Esophagus (tissue), 2 donors: ENCODE measurements around the gene RABGAP1L. TPM values are rescaled to one million over a fixed set of nuclear protein-coding genes. Genes with fewer than 3 reads are reported as not detected.
"Not testable (repeated sequence)": the region's sequence is repeated elsewhere in the genome, so short reads cannot be mapped to it uniquely, and the experiment has no call there.

Source experiments
- H3K27ac ChIP-seq, 2 donors: one replicate each; pipeline ENCODE4 v1.5.1; 2013; ENCODE audit warnings: low read depth in 2 of 2, mild to moderate bottlenecking in 2 of 2, inconsistent platforms in 1 of 2, low read length in 1 of 2, moderate library complexity in 1 of 2
- H3K27me3 ChIP-seq, 2 donors: one replicate each; pipeline ENCODE4 v1.6.1; 2013; ENCODE audit warnings: low read length in 2 of 2, control low read depth in 1 of 2, mild to moderate bottlenecking in 1 of 2; ENCODE audit not compliant: insufficient read depth in 2 of 2, control insufficient read depth in 1 of 2
- H3K36me3 ChIP-seq, 2 donors: one replicate each; pipeline ENCODE4 v1.6.1; 2013; ENCODE audit warnings: low read length in 1 of 2; ENCODE audit not compliant: control insufficient read depth in 2 of 2, insufficient read depth in 2 of 2
- H3K4me1 ChIP-seq, 2 donors: one replicate each; pipeline ENCODE4 v1.6.1; 2013; ENCODE audit warnings: low read length in 1 of 2; ENCODE audit not compliant: control insufficient read depth in 2 of 2, insufficient read depth in 2 of 2
- H3K4me3 ChIP-seq, 2 donors: one replicate each; pipeline ENCODE4 v1.5.1; 2013; ENCODE audit warnings: low read length in 2 of 2, mild to moderate bottlenecking in 2 of 2, low read depth in 1 of 2, moderate library complexity in 1 of 2
- H3K9me3 ChIP-seq, 2 donors: one replicate each; pipeline ENCODE4 v1.6.1; 2013; ENCODE audit warnings: mild to moderate bottlenecking in 2 of 2, low read depth in 1 of 2, low read length in 1 of 2, moderate library complexity in 1 of 2; ENCODE audit not compliant: control insufficient read depth in 2 of 2, insufficient read depth in 1 of 2
- WGBS, 2 donors: extraction: QIAGEN DNeasy Blood & Tissue Kit; methylation state at CpG; one replicate each; pipeline ENCODE4 v1.1.7; 2013; 5-methylcytosine and 5-hydroxymethylcytosine counted together
- polyA plus RNA-seq, 2 donors: library from polyadenylated mRNA; stranded (reverse); fragments of 200-250 nt; gene quantifications; one replicate each; pipeline ENCODE4 v1.2.3, GENCODE V29; 2013
- donor health status: healthy with polysubstance abuse.
- donor health status: Bipolar disorder and iron deficiency.

RABGAP1L gene
- polyA plus RNA-seq, 2 donors, result 9.2 to 13.0 TPM

GRCh38 chr1:174812016-174812415 is 652.7 kb downstream of the RABGAP1L start:
- no peaks in the 10 kb centered on the region for H3K9me3 ChIP-seq
- H3K4me3 ChIP-seq, result no peak overlapping the region
- H3K27me3 ChIP-seq, result no peaks in the 10 kb centered on the region

DNA sequence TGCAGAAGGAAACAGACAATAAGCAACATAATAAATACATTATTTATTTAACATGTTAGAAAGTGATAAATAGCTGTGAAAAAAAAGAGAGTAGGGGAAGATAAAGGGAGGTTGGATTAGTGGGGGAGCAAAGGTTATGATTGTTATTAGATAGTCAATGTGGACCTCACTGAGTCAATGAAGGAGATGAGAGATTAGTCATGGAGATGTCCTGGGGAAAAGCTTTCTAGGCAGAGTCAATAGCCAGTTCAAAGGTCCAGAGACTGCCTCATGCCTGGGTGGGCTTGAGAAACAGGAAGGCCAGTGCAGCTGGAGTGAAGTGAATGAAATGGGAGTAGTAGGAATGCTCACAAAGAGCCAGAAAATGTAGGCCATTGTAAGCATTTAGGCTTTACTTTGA is 653.3 kb downstream of the RABGAP1L start:
- Histone ChIP-seq H3K36me3 (no peaks in the 10 kb centered on the region), H3K27me3 (no peaks in the 10 kb centered on the region), H3K9me3 (no peaks in the 10 kb centered on the region), H3K4me3 (no peak overlapping the region), H3K27ac (no peak overlapping the region), H3K4me1 (no peaks in the 10 kb centered on the region)

More at GRCh38 chr1:174812016-174812415, 652.7 kb downstream of the RABGAP1L start:
- Histone ChIP-seq H3K36me3 (no peaks in the 10 kb centered on the region), H3K27ac (no peak overlapping the region), H3K4me1 (no peaks in the 10 kb centered on the region)

DNA sequence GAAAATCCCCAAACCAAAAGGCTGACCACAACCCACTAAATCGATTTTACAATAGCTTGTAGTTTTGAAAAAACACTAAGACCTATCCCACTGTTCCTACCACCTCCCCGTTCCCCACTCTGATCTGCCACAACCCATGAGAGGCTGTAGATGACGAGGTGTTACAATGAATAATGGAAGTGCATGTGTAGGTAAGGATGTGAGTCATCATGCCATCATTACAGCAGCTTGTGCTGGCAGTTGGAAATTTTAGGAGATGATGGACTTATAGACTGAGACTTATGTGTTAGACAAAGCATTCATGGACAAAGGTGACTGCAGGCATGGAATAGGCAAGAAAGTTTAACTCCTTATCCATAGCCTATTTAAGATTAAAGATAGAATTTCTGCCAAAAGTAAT is 655.7 kb downstream of the RABGAP1L start:
- Histone ChIP-seq H3K4me3 (no peak overlapping the region), H3K27ac (no peak overlapping the region), H3K27me3 (no peaks in the 10 kb centered on the region), H3K36me3 (no peaks in the 10 kb centered on the region), H3K9me3 (no peaks in the 10 kb centered on the region), H3K4me1 (no peaks in the 10 kb centered on the region)
- WGBS, 2 donors, result 53 to 65% methylated on average over 3 of the region's 3 CpGs

- H3K4me3 ChIP-seq, result no peak overlapping the region
- H3K36me3 ChIP-seq, result no peaks in the 10 kb centered on the region
- H3K27me3 ChIP-seq, result no peaks in the 10 kb centered on the region
- H3K4me1 ChIP-seq, result no peaks in the 10 kb centered on the region
- H3K9me3 ChIP-seq, result no peaks in the 10 kb centered on the region
- no peak overlapping the region for H3K27ac ChIP-seq
Measured at GRCh38 chr1:174815474-174815908, 656.2 kb downstream of the RABGAP1L start.

DNA sequence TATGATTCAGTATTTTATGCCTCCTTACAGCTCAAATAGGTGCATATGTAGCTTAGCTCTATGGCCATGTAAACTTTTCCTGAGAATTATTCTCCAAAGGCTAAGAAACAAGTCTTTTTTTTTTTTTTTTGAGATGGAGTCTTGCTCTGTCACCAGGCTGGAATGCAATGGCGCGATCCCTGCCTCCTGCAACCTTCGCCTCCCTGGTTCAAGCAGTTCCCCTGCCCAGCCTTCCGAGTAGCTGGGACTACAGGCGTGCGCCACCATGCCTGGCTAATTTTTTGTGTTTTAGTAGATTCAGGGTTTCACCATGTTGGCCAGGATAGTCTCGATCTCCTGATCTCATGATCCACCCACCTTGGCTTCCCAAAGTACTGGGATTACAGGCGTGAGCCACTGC is 657.3 kb downstream of the RABGAP1L start:
- H3K4me1 ChIP-seq, H3K27me3 ChIP-seq, H3K4me3 ChIP-seq, H3K9me3 ChIP-seq, H3K27ac ChIP-seq, H3K36me3 ChIP-seq: not testable (repeated sequence)
- 95 to 97% methylated on average over 8 of the region's 8 CpGs for WGBS, 2 donors

GRCh38 chr1:174818014-174818616 is 658.8 kb downstream of the RABGAP1L start:
- 67 to 84% methylated on average over 4 of the region's 4 CpGs for WGBS, 2 donors
- Histone ChIP-seq H3K4me3 (no peak overlapping the region), H3K36me3 (no peaks in the 10 kb centered on the region), H3K4me1 (no peaks in the 10 kb centered on the region), H3K27me3 (no peaks in the 10 kb centered on the region), H3K9me3 (no peaks in the 10 kb centered on the region), H3K27ac (no peak overlapping the region)

DNA sequence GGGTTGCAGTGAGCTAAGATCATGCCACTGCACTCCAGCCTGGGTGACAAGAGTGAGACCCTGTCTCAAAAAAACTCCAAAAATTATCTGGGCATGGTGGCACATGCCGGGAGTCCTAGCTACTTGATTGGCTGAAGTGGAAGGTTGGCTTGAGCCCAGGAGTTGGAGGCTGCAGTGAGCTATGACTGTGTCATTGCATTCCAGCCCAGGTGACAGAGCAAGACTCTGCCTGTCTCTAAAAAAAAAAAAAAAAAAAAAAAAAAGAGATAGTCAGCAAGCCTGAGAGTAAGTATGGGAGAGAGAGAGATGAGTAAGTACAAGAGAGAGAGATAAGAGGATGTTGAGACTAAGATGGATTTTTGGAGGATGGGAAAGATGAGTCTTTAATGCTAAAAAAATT is 659.6 kb downstream of the RABGAP1L start:
- Histone ChIP-seq H3K27ac (no peak overlapping the region), H3K27me3 (no peaks in the 10 kb centered on the region), H3K36me3 (no peaks in the 10 kb centered on the region)

DNA sequence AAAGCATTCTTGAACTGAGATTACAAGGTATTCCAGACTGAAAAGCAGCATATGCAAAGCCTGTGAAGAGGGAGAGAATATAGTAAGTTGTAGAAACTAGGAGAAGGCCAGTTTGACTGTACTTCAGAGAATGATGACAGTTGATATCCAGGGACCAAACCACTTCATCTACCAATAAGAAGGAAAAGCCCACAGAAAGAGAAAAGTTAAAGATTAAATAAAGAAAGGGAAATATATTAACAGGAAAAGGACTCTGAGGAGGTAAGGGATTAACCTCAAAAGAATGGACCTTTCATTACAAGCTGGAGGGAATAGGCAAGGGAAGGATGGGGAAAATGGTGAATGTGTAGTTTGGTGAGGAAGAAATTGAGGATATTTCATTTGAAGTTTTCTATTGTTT is 660.3 kb downstream of the RABGAP1L start:
- H3K4me1 ChIP-seq, result no peaks in the 10 kb centered on the region
- H3K9me3 ChIP-seq, result no peaks in the 10 kb centered on the region
- no peak overlapping the region for H3K27ac ChIP-seq
- no peaks in the 10 kb centered on the region for H3K27me3 ChIP-seq
- H3K4me3 ChIP-seq, result no peak overlapping the region
- no peaks in the 10 kb centered on the region for H3K36me3 ChIP-seq

More for the DNA sequence above, 659.6 kb downstream of the RABGAP1L start:
- Histone ChIP-seq H3K9me3 (no peaks in the 10 kb centered on the region), H3K4me3 (no peak overlapping the region), H3K4me1 (no peaks in the 10 kb centered on the region)
- WGBS, 2 donors, result 53 to 66% methylated on average over 1 of the region's 1 CpG

DNA sequence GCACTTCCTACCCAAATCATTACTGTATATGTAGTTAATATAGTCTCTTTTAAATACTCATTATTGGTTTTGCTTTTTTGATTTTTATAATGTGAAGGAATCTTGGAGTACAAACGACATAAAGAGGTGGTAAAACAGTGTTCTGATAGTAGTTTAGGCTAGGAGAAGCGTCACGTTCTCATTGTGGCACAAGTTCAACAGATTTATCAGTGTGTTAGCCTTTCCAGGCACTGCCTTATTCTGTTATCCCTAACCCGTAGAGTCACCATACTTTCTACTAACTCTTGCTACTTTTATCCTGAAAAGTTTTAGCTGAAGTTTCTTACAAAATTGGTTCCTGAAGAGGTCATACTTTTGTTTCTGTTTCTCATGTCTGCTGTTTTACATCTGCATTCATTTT is 665.8 kb downstream of the RABGAP1L start:
- Histone ChIP-seq H3K36me3 (no peaks in the 10 kb centered on the region), H3K4me1 (no peaks in the 10 kb centered on the region), H3K27ac (no peak overlapping the region), H3K27me3 (no peaks in the 10 kb centered on the region), H3K4me3 (no peak overlapping the region), H3K9me3 (no peaks in the 10 kb centered on the region)
- 79 to 80% methylated on average over 4 of the region's 4 CpGs for WGBS, 2 donors

DNA sequence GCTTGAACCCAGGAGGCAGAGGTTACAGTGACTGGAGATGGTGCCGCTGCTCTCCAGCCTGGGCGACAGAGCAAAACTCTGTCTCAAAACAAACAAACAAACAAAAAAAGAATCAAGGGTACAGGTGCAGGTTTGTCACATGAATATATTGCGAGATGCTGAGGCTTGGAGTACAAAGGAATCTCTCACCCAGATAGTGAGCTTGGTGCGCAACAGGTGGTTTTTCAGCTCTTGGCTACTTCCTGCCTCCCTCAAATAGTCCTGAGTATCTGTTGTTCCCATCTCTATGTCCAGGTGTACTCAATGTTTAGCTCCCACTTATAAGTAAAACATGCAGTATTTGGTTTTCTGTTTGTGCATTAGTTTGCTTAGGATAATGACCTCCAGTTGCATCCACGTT is 666.5 kb downstream of the RABGAP1L start:
- Histone ChIP-seq H3K27me3 (no peaks in the 10 kb centered on the region), H3K4me3 (no peak overlapping the region), H3K9me3 (no peaks in the 10 kb centered on the region), H3K4me1 (no peaks in the 10 kb centered on the region), H3K27ac (no peak overlapping the region), H3K36me3 (no peaks in the 10 kb centered on the region)
- 86 to 87% methylated on average over 5 of the region's 5 CpGs for WGBS, 2 donors
